NK-92 (cell line): ENCODE results near the gene MFSD2B.

Experiments
- DNase-seq: peaks from one replicate; lab custom pipeline; 2025; ENCODE audit not compliant: unreplicated experiment; lab: John Stamatoyannopoulos, UW

Gene MFSD2B

GRCh38 chr2:24050041-24050979 lies 40.4 kb downstream of the MFSD2B start:
- DNase-seq: no peak

- no peak for DNase-seq
These were observed 41.9 kb downstream of the MFSD2B start for GRCh38 chr2:24051833-24052232.

GRCh38 chr2:24052951-24053350 lies 43.1 kb downstream of the MFSD2B start:
- DNase-seq: no peak

GRCh38 chr2:24054366-24055010 lies 44.6 kb downstream of the MFSD2B start:
- DNase-seq: no peak

- no peak for DNase-seq
These were observed 45.9 kb downstream of the MFSD2B start for GRCh38 chr2:24055750-24056149.

- no peak for DNase-seq
These were observed 48.8 kb downstream of the MFSD2B start for GRCh38 chr2:24058564-24059271.

- DNase-seq: no peak
These were observed 55.5 kb downstream of the MFSD2B start for GRCh38 chr2:24065341-24065740.

- no peak for DNase-seq
These were observed 62.4 kb downstream of the MFSD2B start for GRCh38 chr2:24072259-24072658.

- no peak for DNase-seq
These were observed 63.9 kb downstream of the MFSD2B start for GRCh38 chr2:24073816-24074215.

GRCh38 chr2:24075259-24075658 lies 65.4 kb downstream of the MFSD2B start:
- no peak for DNase-seq
